ENCODE data around the gene TMEM185A. TPM values are rescaled to one million over a fixed set of nuclear protein-coding genes. Genes with fewer than 3 reads are reported as not detected.

Gene TMEM185A
- total and polyA plus RNA-seq, 10 of the 15 experiments (the other 5 are each of a cell fraction or from before 2014, with no cell fraction given) = 2.4 to 25.1 (median 12.0) TPM

- intact Hi-C loops (cut with micrococcal nuclease; ENCODE audit: unreplicated experiment) (no loop called here), in situ Hi-C loops (cut with MboI) (no loop called here)
- H3K4me2 ChIP-seq (ENCODE audit: control insufficient read depth, insufficient read depth) = no peak overlapping the region
- ChIA-PET CTCF (no interaction called here), SMC1A (ENCODE audit: uncharacterized antibody, unreplicated experiment) (no interaction called here), POLR2A (no interaction called here), RAD21 (ENCODE audit: unreplicated experiment) (no interaction called here)
- H3K9me3 ChIP-seq (replicated peaks; ENCODE audit: control insufficient read depth, insufficient read depth, low read length) = no peaks in the 10 kb centered on the region
- no peak overlapping the region for H2AFZ ChIP-seq (ENCODE audit: control insufficient read depth, low read depth, low read length)
- no TSS peak for BruUV-seq (replicated peaks)
- peaks cover 0 to 5% of the 10 kb centered on the region in 2 experiments; a peak in 2 of 4 replicates for H3K36me3 ChIP-seq (ENCODE audit: control insufficient read depth in 2 of 2, insufficient read depth in 2 of 2, low read length in 1 of 2)
- no peaks in the 10 kb centered on the region for H3K27me3 ChIP-seq (replicated peaks in 1 of 2; ENCODE audit: control insufficient read depth in 2 of 2, insufficient read depth in 2 of 2, low read length in 1 of 2)
- DNase-seq (ENCODE audit: low read depth, low spot score) (no peak), ATAC-seq (no peak), FAIRE-seq (no peak)
- WGBS (ENCODE audit: insufficient coverage, insufficient replicate concordance, low lambda C conversion rate, missing lambda C conversion rate) = 68% methylated on average over 5 of the region's 5 CpGs
- no peak overlapping the region for H3K27ac ChIP-seq (ENCODE audit: control insufficient read depth, insufficient read depth)
- H3K9ac ChIP-seq (ENCODE audit: control insufficient read depth, insufficient read depth, low read length) = no peak overlapping the region
- no peaks in the 10 kb centered on the region for H3K4me1 ChIP-seq (ENCODE audit: control insufficient read depth, insufficient read depth, low read length)
- no peak overlapping the region for H3K4me3 ChIP-seq
- no peaks in the 10 kb centered on the region for H3K79me2 ChIP-seq (ENCODE audit: control insufficient read depth, insufficient read depth, low read length)
- no peaks in the 10 kb centered on the region for H4K20me1 ChIP-seq (ENCODE audit: control insufficient read depth, insufficient read depth)
- TF ChIP-seq ZSCAN29 (IDR thresholded peaks at IDR 0.05) = no peak
- no peak for TF ChIP-seq TAF1 (IDR thresholded peaks at IDR 0.05; ENCODE audit: borderline replicate concordance, low read depth, low read length)
- TF ChIP-seq JUNB (IDR thresholded peaks at IDR 0.05) = no peak
- TF ChIP-seq ATF3 (IDR thresholded peaks at IDR 0.05; ENCODE audit: borderline replicate concordance, extremely low read depth, low read depth, low read length) = no peak
- no peak for TF ChIP-seq RFX5 (IDR thresholded peaks at IDR 0.05; ENCODE audit: low read depth, low read length)
- no peak for TF ChIP-seq CEBPB (IDR thresholded peaks at IDR 0.05; ENCODE audit: borderline replicate concordance in 1 of 2, low read depth in 2 of 2, low read length in 2 of 2)
- TF ChIP-seq RAD51 (IDR thresholded peaks at IDR 0.05) = no peak
- no peak for TF ChIP-seq CHD1 (IDR thresholded peaks at IDR 0.05; ENCODE audit: low read depth, low read length)
- no peak for TF ChIP-seq PRDM15 (CRISPR knock-in tag; IDR thresholded peaks at IDR 0.05)
- TF ChIP-seq USF2 (IDR thresholded peaks at IDR 0.05; ENCODE audit: borderline replicate concordance, low read depth, low read length) = no peak
- TF ChIP-seq MEF2B (IDR thresholded peaks at IDR 0.05; ENCODE audit: partially characterized antibody, poor library complexity, severe bottlenecking) = no peak
- TF ChIP-seq BCL3 (IDR thresholded peaks at IDR 0.05; ENCODE audit: borderline replicate concordance, insufficient read depth, low read depth, low read length, poor library complexity, severe bottlenecking) = no peak
- TF ChIP-seq NR2F1 (conservative IDR thresholded peaks at IDR 0.05) = no peak
- TF ChIP-seq E2F4 (IDR thresholded peaks at IDR 0.05; ENCODE audit: low read depth, low read length) = no peak
- TF ChIP-seq EED (IDR thresholded peaks at IDR 0.05; ENCODE audit: low read depth) = no peak
- no peak for TF ChIP-seq KAT2A (conservative IDR thresholded peaks at IDR 0.05; ENCODE audit: control insufficient read depth, low read depth, low read length)
- TF ChIP-seq USF1 (IDR thresholded peaks at IDR 0.05; ENCODE audit: borderline replicate concordance, extremely low read length, insufficient read depth, low read depth, low read length) = no peak
Measured at GRCh38 chrX:149610511-149610910, 21.1 kb downstream of the TMEM185A start.

All from GM12878 (cell line).